Endothelial cell of umbilical vein (primary cell): Measurements from ENCODE around the gene STAT5A. TPM values are rescaled to one million over a fixed set of nuclear protein-coding genes. Genes with fewer than 3 reads are reported as not detected.

Experiments
- BruUV-seq: library from RNA; stranded (reverse); fragments of 400-500 nt; replicated peaks from 2 replicates; lab custom pipeline; 2021; lab: Mats Ljungman, UMichigan
- CTCF ChIA-PET: fragments of 300-600, 350-600 bp; sonication (Branson Sonifier 250); formaldehyde crosslinking; loops from one replicate; lab custom pipeline; 2021; ENCODE audit warnings: antibody characterized with exemption, inconsistent platforms; lab: Charles Lee
- POLR2A ChIA-PET: fragments of 300-600, 350-600 bp; sonication (Branson Sonifier 250); formaldehyde crosslinking; loops from one replicate; lab custom pipeline; 2021; ENCODE audit warnings: antibody characterized with exemption, inconsistent platforms; lab: Charles Lee
- DNase-seq: peaks from one replicate; pipeline ENCODE4 v3.0.0-alpha.2; 2011; ENCODE audit warnings: low read depth, low spot score
- FAIRE-seq: peaks from 2 replicates; lab custom pipeline; 2011; peaks lifted over from hg19 to GRCh38; lab: Jason Lieb, UNC
- H2AFZ ChIP-seq: 2 replicates; pipeline ENCODE4 v1.6.0; 2012; ENCODE audit warnings: low read depth, low read length, control low read depth, inconsistent platforms
- H3K27ac ChIP-seq: 2 replicates; pipeline ENCODE4 v1.5.1; 2011; ENCODE audit warnings: low read depth, mild to moderate bottlenecking, control low read depth, low read length, moderate library complexity; ENCODE audit not compliant: insufficient read depth
- H3K27me3 ChIP-seq, 2 experiments: 2 replicates each; pipeline versions ENCODE4 v1.6.0 to v1.6.1; 2011; ENCODE audit warnings: low read length in 2 of 2, mixed read lengths in 1 of 2; ENCODE audit not compliant: control insufficient read depth in 2 of 2, insufficient read depth in 2 of 2
- H3K36me3 ChIP-seq, 2 experiments: 2 replicates in 1 of 2; 3 replicates in 1 of 2; pipeline ENCODE4 v1.5.1; 2011; ENCODE audit warnings: low read length in 2 of 2, mild to moderate bottlenecking in 1 of 2, moderate library complexity in 1 of 2; ENCODE audit not compliant: control insufficient read depth in 2 of 2, insufficient read depth in 2 of 2; ENCODE audit errors: extremely low read depth in 1 of 2
- H3K4me1 ChIP-seq: 3 replicates; pipeline ENCODE4 v1.5.1; 2011; ENCODE audit warnings: mild to moderate bottlenecking, low read length; ENCODE audit not compliant: control insufficient read depth, insufficient read depth; ENCODE audit errors: extremely low read depth
- H3K4me2 ChIP-seq: 2 replicates; pipeline ENCODE4 v1.6.1; 2011; ENCODE audit warnings: low read length, control low read depth, mixed read lengths; ENCODE audit not compliant: insufficient read depth
- H3K4me3 ChIP-seq, 3 experiments: fragments of 200-600 bp in 1 of 3; sonication (generic), shearing (Covaris generic) in 1 of 3; replicated peaks in 1 of 3; 2 replicates each; pipeline ENCODE4 v1.5.1; 2011 to 2016; ENCODE audit warnings: control low read depth in 3 of 3, low read length in 3 of 3, mild to moderate bottlenecking in 2 of 3, inconsistent platforms in 1 of 3, low read depth in 1 of 3, moderate library complexity in 1 of 3; ENCODE audit not compliant: insufficient read depth in 1 of 3
- H3K79me2 ChIP-seq: 2 replicates; pipeline ENCODE4 v1.6.0; 2012; ENCODE audit warnings: low read length, inconsistent platforms; ENCODE audit not compliant: control insufficient read depth, insufficient read depth
- H3K9ac ChIP-seq: replicated peaks from 2 replicates; pipeline ENCODE3; 2011; ENCODE audit warnings: low read length, control low read depth; ENCODE audit not compliant: insufficient read depth; ENCODE audit errors: extremely low read depth
- H3K9me1 ChIP-seq: replicated peaks from 3 replicates; pipeline ENCODE4 v1.6.0; 2011; ENCODE audit warnings: mild to moderate bottlenecking, low read length; ENCODE audit not compliant: control insufficient read depth, insufficient read depth; ENCODE audit errors: extremely low read depth
- H3K9me3 ChIP-seq: replicated peaks from 2 replicates; pipeline ENCODE4 v1.5.1; 2012; ENCODE audit warnings: low read length, inconsistent platforms; ENCODE audit not compliant: control insufficient read depth, insufficient read depth
- H4K20me1 ChIP-seq: replicated peaks from 2 replicates; pipeline ENCODE3; 2011; ENCODE audit warnings: mild to moderate bottlenecking, low read length; ENCODE audit not compliant: control insufficient read depth, insufficient read depth; ENCODE audit errors: extremely low read depth
- CTCF ChIP-seq, 2 donors: IDR thresholded peaks; 1 replicate in 1 of 2; 2 replicates in 1 of 2; pipeline ENCODE4 v1.5.1; 2011; ENCODE audit warnings: low read length in 2 of 2, mild to moderate bottlenecking in 2 of 2, moderate library complexity in 2 of 2, control low read depth in 1 of 2, inconsistent platforms in 1 of 2, low read depth in 1 of 2; ENCODE audit not compliant: insufficient read depth in 1 of 2; ENCODE audit errors: extremely low read depth in 1 of 2
- EZH2 ChIP-seq: IDR thresholded peaks from 2 replicates; pipeline ENCODE4 v1.6.1; 2012; ENCODE audit warnings: borderline replicate concordance, low read depth, mild to moderate bottlenecking, moderate library complexity, low read length, inconsistent platforms; ENCODE audit not compliant: severe bottlenecking
- FOS ChIP-seq: IDR thresholded peaks from 2 replicates; pipeline ENCODE4 v1.6.1; 2011; ENCODE audit warnings: mild to moderate bottlenecking, low read length, moderate library complexity, borderline replicate concordance; ENCODE audit not compliant: insufficient read depth
- GATA2 ChIP-seq: IDR thresholded peaks from 2 replicates; pipeline ENCODE4 v1.7.0; 2011; ENCODE audit warnings: low read depth, mild to moderate bottlenecking, moderate library complexity, mixed read lengths, low read length; ENCODE audit not compliant: insufficient read length, insufficient read depth
- JUN ChIP-seq: IDR thresholded peaks from 2 replicates; pipeline ENCODE4 v1.6.1; 2011; ENCODE audit warnings: borderline replicate concordance, low read depth; ENCODE audit not compliant: insufficient read length, insufficient read depth
- MYC ChIP-seq: IDR thresholded peaks from one replicate; pipeline ENCODE4 v1.6.1; 2011; ENCODE audit warnings: mild to moderate bottlenecking, low read depth, low read length
- POLR2A ChIP-seq: IDR thresholded peaks from 2 replicates; pipeline ENCODE4 v1.6.1; 2012; ENCODE audit warnings: low read depth, mild to moderate bottlenecking, control low read depth, low read length
- POLR2AphosphoS5 ChIP-seq: IDR thresholded peaks from 2 replicates; pipeline ENCODE4 v1.6.1; 2012; ENCODE audit warnings: low read depth, mild to moderate bottlenecking, control low read depth, low read length, moderate library complexity; ENCODE audit not compliant: insufficient read depth
- dilution Hi-C: fragments of 300-500 bp; cut with MboI; formaldehyde crosslinking; loops from one replicate; pipeline ENCODE4 v1.15.0; 2019; ENCODE audit warnings: low sequenced_read_pairs; ENCODE audit not compliant: extremely low pct_ligation_motif_present
- intact Hi-C: fragments of 100-400 bp; cut with micrococcal nuclease; formaldehyde crosslinking; loops from one replicate; pipeline ENCODE4 v1.10.0; 2022
- polyA plus RNA-seq, 4 experiments: library from polyadenylated mRNA; depleted of rRNA in 3 of 4; stranded (reverse) in 3 of 4; unstranded in 1 of 4; fragments of >200 nt; gene quantifications; 2 replicates each; pipeline versions ENCODE4 v1.2.1 to v1.2.3, GENCODE V29; 2011 to 2012; ENCODE audit warnings: missing spikeins in 1 of 4
- total RNA-seq: library from RNA; stranded (reverse); gene quantifications from 2 replicates; pipeline ENCODE4 v1.2.3, GENCODE V29; 2021
- TF ChIP-seq, protein P1 (sequence below): IDR thresholded peaks from 2 replicates; pipeline ENCODE4 v1.6.1; 2011; ENCODE audit not compliant: insufficient read depth, insufficient read length

Gene STAT5A
- total and polyA plus RNA-seq, 2 donors (not counting 3 experiments of a cell fraction or from before 2014, with no cell fraction given): 18.0 to 23.4 TPM

- Histone ChIP-seq H3K4me3 (no peak overlapping the region), H3K79me2 (no peaks in the 10 kb centered on the region), H3K9me3 (no peaks in the 10 kb centered on the region), H3K27ac (no peak overlapping the region), H3K9me1 (no peaks in the 10 kb centered on the region), H3K36me3 (no peaks in the 10 kb centered on the region), H3K9ac (no peak overlapping the region), H3K4me1 (peaks cover 14% of the 10 kb centered on the region), H3K4me2 (no peak overlapping the region), H3K27me3 (no peaks in the 10 kb centered on the region), H4K20me1 (no peaks in the 10 kb centered on the region), H2AFZ (no peak overlapping the region)
- POLR2A ChIA-PET: no interaction called here
- dilution Hi-C loops: no loop called here
- TF ChIP-seq, protein P1, sequence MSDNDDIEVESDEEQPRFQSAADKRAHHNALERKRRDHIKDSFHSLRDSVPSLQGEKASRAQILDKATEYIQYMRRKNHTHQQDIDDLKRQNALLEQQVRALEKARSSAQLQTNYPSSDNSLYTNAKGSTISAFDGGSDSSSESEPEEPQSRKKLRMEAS: no peak
- no peak for TF ChIP-seq POLR2A
- DNase-seq (no peak), FAIRE-seq (no peak)
- TSS peak; percentile 15 for BruUV-seq
- intact Hi-C loops: loop anchor here (2.0 kb wide), 1 partner anchor 67 kb away; no protein-coding TSS in a partner anchor
- CTCF ChIA-PET: interaction anchor here (1.0 to 9.6 kb wide), 2 partner anchors 67 to 228 kb away, joined by 3 to 89 read pairs; no protein-coding TSS in a partner anchor
These were observed 1.4 kb downstream of the STAT5A start for GRCh38 chr17:42289611-42290181.

DNA sequence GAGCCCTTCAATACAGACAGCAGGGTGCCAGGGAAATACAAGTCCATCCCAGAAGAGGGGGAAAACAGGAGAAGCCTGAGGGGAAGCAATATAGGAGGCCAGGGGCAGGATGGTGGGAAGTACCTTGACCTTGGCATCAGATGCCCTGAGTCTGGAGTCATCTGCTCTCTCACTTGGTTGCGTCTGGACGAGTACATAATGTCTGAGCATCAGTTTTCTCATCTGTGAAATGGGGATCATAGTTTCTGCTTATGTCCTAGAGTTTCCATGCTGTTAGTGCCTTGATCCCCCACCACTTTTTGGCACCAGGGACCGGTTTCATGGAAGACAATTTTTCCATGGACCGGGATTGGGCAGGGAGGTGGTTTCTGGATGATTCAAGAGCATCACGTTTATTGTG lies 2.3 kb downstream of the STAT5A start:
- Histone ChIP-seq H3K27ac (no peak overlapping the region), H3K4me2 (no peak overlapping the region), H3K36me3 (no peaks in the 10 kb centered on the region), H3K9me1 (no peaks in the 10 kb centered on the region), H3K27me3 (no peaks in the 10 kb centered on the region), H3K4me3 (no peak overlapping the region), H3K9ac (no peak overlapping the region), H3K4me1 (peaks cover 14% of the 10 kb centered on the region), H3K9me3 (no peaks in the 10 kb centered on the region), H4K20me1 (no peaks in the 10 kb centered on the region), H2AFZ (no peak overlapping the region), H3K79me2 (no peaks in the 10 kb centered on the region)
- DNase-seq (no peak), FAIRE-seq (no peak)
- ChIA-PET POLR2A (interaction anchor here (0.6 kb wide), 1 partner anchor 712 kb away, joined by 9 read pairs; no protein-coding TSS in a partner anchor), CTCF (interaction anchor here (1.0 to 9.6 kb wide), 2 partner anchors 68 to 227 kb away, joined by 3 to 89 read pairs; no protein-coding TSS in a partner anchor)
- intact Hi-C loops (loop anchor here (2.0 kb wide), 1 partner anchor 68 kb away; no protein-coding TSS in a partner anchor), dilution Hi-C loops (no loop called here)
- no TSS peak for BruUV-seq
- TF ChIP-seq MYC (no peak), GATA2 (no peak), POLR2AphosphoS5 (no peak), CTCF (IDR thresholded peaks at IDR 0.05; ENCODE audit: extremely low read depth in 1 of 2, insufficient read depth in 1 of 2, low read depth in 1 of 2, low read length in 2 of 2) (no peak), POLR2A (no peak), JUN (no peak), FOS (no peak), EZH2 (no peak)
- TF ChIP-seq, protein P1: no peak
